ENCODE measurements around the gene RPS18. TPM values are rescaled to one million over a fixed set of nuclear protein-coding genes. Genes with fewer than 3 reads are reported as not detected.

The RPS18 gene
- total and polyA plus RNA-seq, 9 of the 15 experiments (the other 6 are each of a cell fraction or from before 2014, with no cell fraction given), result 5,023 to 17,516 (median 8,131) TPM

- peak; percentile 78 for TF ChIP-seq ZFP91 (CRISPR knock-in tag; IDR thresholded peaks at IDR 0.05)
- peak; percentile 9 for TF ChIP-seq TBP (optimal IDR thresholded peaks at IDR 0.05; ENCODE audit: low read depth, low read length)
- 0 out of 4 replicates have a peak, but pooled peaks have one; percentile 2 to 15 for TF ChIP-seq ARNT (IDR thresholded peaks at IDR 0.05)
- TF ChIP-seq ZNF140 (CRISPR knock-in tag; IDR thresholded peaks at IDR 0.05), result no peak
- TF ChIP-seq, protein P1, sequence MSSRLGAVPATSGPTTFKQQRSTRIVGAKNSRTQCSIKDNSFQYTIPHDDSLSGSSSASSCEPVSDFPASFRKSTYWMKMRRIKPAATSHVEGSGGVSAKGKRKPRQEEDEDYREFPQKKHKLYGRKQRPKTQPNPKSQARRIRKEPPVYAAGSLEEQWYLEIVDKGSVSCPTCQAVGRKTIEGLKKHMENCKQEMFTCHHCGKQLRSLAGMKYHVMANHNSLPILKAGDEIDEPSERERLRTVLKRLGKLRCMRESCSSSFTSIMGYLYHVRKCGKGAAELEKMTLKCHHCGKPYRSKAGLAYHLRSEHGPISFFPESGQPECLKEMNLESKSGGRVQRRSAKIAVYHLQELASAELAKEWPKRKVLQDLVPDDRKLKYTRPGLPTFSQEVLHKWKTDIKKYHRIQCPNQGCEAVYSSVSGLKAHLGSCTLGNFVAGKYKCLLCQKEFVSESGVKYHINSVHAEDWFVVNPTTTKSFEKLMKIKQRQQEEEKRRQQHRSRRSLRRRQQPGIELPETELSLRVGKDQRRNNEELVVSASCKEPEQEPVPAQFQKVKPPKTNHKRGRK (tag; IDR thresholded peaks at IDR 0.05), result peak; percentile 69
- TF ChIP-seq ZSCAN32 (CRISPR knock-in tag; IDR thresholded peaks at IDR 0.05), result no peak
- no peak for TF ChIP-seq NR2C2 (CRISPR knock-in tag; IDR thresholded peaks at IDR 0.05)
- TF ChIP-seq NR2C2 (tag; IDR thresholded peaks at IDR 0.05), result 0 out of 2 replicates have a peak, but pooled peaks have one; percentile 35
- TF ChIP-seq, protein P2, sequence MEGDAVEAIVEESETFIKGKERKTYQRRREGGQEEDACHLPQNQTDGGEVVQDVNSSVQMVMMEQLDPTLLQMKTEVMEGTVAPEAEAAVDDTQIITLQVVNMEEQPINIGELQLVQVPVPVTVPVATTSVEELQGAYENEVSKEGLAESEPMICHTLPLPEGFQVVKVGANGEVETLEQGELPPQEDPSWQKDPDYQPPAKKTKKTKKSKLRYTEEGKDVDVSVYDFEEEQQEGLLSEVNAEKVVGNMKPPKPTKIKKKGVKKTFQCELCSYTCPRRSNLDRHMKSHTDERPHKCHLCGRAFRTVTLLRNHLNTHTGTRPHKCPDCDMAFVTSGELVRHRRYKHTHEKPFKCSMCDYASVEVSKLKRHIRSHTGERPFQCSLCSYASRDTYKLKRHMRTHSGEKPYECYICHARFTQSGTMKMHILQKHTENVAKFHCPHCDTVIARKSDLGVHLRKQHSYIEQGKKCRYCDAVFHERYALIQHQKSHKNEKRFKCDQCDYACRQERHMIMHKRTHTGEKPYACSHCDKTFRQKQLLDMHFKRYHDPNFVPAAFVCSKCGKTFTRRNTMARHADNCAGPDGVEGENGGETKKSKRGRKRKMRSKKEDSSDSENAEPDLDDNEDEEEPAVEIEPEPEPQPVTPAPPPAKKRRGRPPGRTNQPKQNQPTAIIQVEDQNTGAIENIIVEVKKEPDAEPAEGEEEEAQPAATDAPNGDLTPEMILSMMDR (IDR thresholded peaks at IDR 0.05 in 2 of 3, conservative IDR thresholded peaks at IDR 0.05 in 1 of 3; ENCODE audit: insufficient read depth in 2 of 3, low read depth in 1 of 3, low read length in 3 of 3), result 0 out of 6 replicates have a peak, but pooled peaks of 1 of the 3 experiments have one; percentile 2
- TF ChIP-seq ZFP1 (CRISPR knock-in tag; IDR thresholded peaks at IDR 0.05), result no peak
Measured at GRCh38 chr6:33318426-33319073, 46.7 kb downstream of the RPS18 start (continued).

Data from K562 (cell line).